SK-N-SH treated with all-trans-retinoic acid at 6 μM for 48 hours (cell line): ENCODE measurements around the gene TRRAP.

ENCODE experiments used
- ATAC-seq: fragments of 200-7000 bp; cut with Tn5 transposase; 3 replicates; pipeline ENCODE4 v1.9.1; 2020; ENCODE audit warnings: mild to moderate bottlenecking, moderate library complexity
- ARNTL ChIP-seq: fragments of 450-650 bp; formaldehyde crosslinking; IDR thresholded peaks from 2 replicates; pipeline ENCODE4 v1.5.0; 2020; ENCODE audit warnings: low read depth, mild to moderate bottlenecking, moderate library complexity, borderline replicate concordance
- BACH2 ChIP-seq: fragments of 250-450 bp; sonication (Bioruptor Pico); IDR thresholded peaks from 2 replicates; pipeline ENCODE4 v1.9.0; 2021; ENCODE audit warnings: mild to moderate bottlenecking, borderline replicate concordance
- CREB5 ChIP-seq: fragments of 250-450 bp; sonication (Bioruptor Pico); IDR thresholded peaks from 2 replicates; pipeline ENCODE4 v1.5.1; 2020; ENCODE audit warnings: low read depth, mild to moderate bottlenecking, moderate library complexity
- CSDC2 ChIP-seq: fragments of 250-450 bp; sonication (Bioruptor Pico); IDR thresholded peaks from 2 replicates; pipeline ENCODE4 v1.5.0; 2020; ENCODE audit warnings: mild to moderate bottlenecking, moderate library complexity
- ESRRG ChIP-seq: fragments of 250-450 bp; sonication (Bioruptor Pico); IDR thresholded peaks from 2 replicates; pipeline ENCODE4 v1.6.1; 2021; ENCODE audit warnings: mild to moderate bottlenecking
- ISL1 ChIP-seq: fragments of 250-450 bp; sonication (Bioruptor Pico); IDR thresholded peaks from 2 replicates; pipeline ENCODE4 v2.1.2; 2022; ENCODE audit warnings: mild to moderate bottlenecking, moderate library complexity
- PPARA ChIP-seq: fragments of 250-450 bp; sonication (Bioruptor Pico); IDR thresholded peaks from 2 replicates; pipeline ENCODE4 v1.5.0; 2020; ENCODE audit warnings: mild to moderate bottlenecking, borderline replicate concordance
- RARB ChIP-seq: fragments of 250-450 bp; sonication (Bioruptor Pico); IDR thresholded peaks from 2 replicates; pipeline ENCODE4 v1.8.0; 2021; ENCODE audit warnings: mild to moderate bottlenecking, moderate library complexity
- SNAI2 ChIP-seq: fragments of 250-450 bp; sonication (Bioruptor Pico); IDR thresholded peaks from 2 replicates; pipeline ENCODE4 v1.5.0; 2020; ENCODE audit warnings: mild to moderate bottlenecking, moderate library complexity
- TCF4 ChIP-seq: fragments of 250-450 bp; sonication (Bioruptor Pico); IDR thresholded peaks from 2 replicates; pipeline ENCODE4 v1.8.0; 2021; ENCODE audit warnings: mild to moderate bottlenecking, moderate library complexity, borderline replicate concordance
- ZC3H10 ChIP-seq: fragments of 250-450 bp; sonication (Bioruptor Pico); IDR thresholded peaks from 2 replicates; pipeline ENCODE4 v1.5.1; 2021; ENCODE audit warnings: mild to moderate bottlenecking, moderate library complexity
- ZFP3 ChIP-seq: fragments of 250-450 bp; sonication (Bioruptor Pico); IDR thresholded peaks from 2 replicates; pipeline ENCODE4 v1.5.0; 2020; ENCODE audit warnings: mild to moderate bottlenecking, moderate library complexity
- ZFP30 ChIP-seq: fragments of 450-650 bp; formaldehyde crosslinking; IDR thresholded peaks from 2 replicates; pipeline ENCODE4 v1.5.0; 2022; ENCODE audit warnings: mild to moderate bottlenecking, moderate library complexity
- ZNF565 ChIP-seq: fragments of 450-650 bp; formaldehyde crosslinking; conservative IDR thresholded peaks from 2 replicates; pipeline ENCODE4 v1.5.0; 2020; ENCODE audit warnings: low read depth, mild to moderate bottlenecking, moderate library complexity
- ZNF8 ChIP-seq: fragments of 450-650 bp; formaldehyde crosslinking; IDR thresholded peaks from 2 replicates; pipeline ENCODE4 v1.5.0; 2020; ENCODE audit warnings: mild to moderate bottlenecking, moderate library complexity
- TF ChIP-seq, protein P1 (sequence below): fragments of 250-450 bp; sonication (Bioruptor Pico); IDR thresholded peaks from 2 replicates; pipeline ENCODE4 v1.5.0; 2020; ENCODE audit warnings: mild to moderate bottlenecking, moderate library complexity
- TF ChIP-seq, protein P2 (sequence below): fragments of 250-450 bp; sonication (Bioruptor Pico); IDR thresholded peaks from 2 replicates; pipeline ENCODE4 v1.8.0; 2021; ENCODE audit warnings: low read depth, mild to moderate bottlenecking, moderate library complexity, borderline replicate concordance
- TF ChIP-seq, protein P3 (sequence below): fragments of 250-450 bp; sonication (Bioruptor Pico); IDR thresholded peaks from 2 replicates; pipeline ENCODE4 v1.8.0; 2020; ENCODE audit warnings: mild to moderate bottlenecking, moderate library complexity, borderline replicate concordance

TRRAP gene

GRCh38 chr7:98935811-98936210, 57.5 kb downstream of the TRRAP start:
- ATAC-seq, result no peak
- TF ChIP-seq ARNTL (CRISPR knock-in tag), result no peak
- no peak for TF ChIP-seq BACH2 (CRISPR knock-in tag)
- TF ChIP-seq, protein P1, sequence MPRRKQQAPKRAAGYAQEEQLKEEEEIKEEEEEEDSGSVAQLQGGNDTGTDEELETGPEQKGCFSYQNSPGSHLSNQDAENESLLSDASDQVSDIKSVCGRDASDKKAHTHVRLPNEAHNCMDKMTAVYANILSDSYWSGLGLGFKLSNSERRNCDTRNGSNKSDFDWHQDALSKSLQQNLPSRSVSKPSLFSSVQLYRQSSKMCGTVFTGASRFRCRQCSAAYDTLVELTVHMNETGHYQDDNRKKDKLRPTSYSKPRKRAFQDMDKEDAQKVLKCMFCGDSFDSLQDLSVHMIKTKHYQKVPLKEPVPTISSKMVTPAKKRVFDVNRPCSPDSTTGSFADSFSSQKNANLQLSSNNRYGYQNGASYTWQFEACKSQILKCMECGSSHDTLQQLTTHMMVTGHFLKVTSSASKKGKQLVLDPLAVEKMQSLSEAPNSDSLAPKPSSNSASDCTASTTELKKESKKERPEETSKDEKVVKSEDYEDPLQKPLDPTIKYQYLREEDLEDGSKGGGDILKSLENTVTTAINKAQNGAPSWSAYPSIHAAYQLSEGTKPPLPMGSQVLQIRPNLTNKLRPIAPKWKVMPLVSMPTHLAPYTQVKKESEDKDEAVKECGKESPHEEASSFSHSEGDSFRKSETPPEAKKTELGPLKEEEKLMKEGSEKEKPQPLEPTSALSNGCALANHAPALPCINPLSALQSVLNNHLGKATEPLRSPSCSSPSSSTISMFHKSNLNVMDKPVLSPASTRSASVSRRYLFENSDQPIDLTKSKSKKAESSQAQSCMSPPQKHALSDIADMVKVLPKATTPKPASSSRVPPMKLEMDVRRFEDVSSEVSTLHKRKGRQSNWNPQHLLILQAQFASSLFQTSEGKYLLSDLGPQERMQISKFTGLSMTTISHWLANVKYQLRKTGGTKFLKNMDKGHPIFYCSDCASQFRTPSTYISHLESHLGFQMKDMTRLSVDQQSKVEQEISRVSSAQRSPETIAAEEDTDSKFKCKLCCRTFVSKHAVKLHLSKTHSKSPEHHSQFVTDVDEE (CRISPR knock-in tag), result no peak
- TF ChIP-seq, all 23 proteins: peak for 0

DNA sequence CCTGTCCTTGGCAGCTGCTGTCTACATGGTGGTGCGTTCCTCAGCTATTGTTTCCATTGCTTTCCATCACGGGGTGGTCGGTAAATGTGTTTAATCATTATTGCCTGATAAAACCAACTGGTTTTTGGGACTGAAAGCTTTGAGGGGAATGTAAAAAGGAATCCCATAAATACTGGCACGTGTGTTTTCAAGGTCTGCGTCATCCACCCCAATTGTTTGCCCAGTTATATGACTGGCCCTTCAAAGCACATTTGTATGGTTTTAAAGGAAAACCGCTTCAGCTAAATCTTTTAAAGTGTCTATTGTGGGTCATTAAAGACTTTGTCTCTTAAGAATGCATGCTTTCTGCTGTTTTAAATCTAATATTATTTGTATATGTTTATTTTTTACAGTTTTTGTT, 65.0 kb downstream of the TRRAP start:
- no peak for ATAC-seq
- TF ChIP-seq SNAI2 (no peak), ZNF565 (no peak), ISL1 (CRISPR knock-in tag) (no peak), TCF4 (CRISPR knock-in tag) (no peak), ZC3H10 (CRISPR knock-in tag) (no peak), PPARA (CRISPR knock-in tag) (no peak), RARB (CRISPR knock-in tag) (no peak), CREB5 (CRISPR knock-in tag) (no peak), ZFP3 (CRISPR knock-in tag) (no peak), ZNF8 (CRISPR knock-in tag) (no peak), CSDC2 (CRISPR knock-in tag) (no peak), ZFP30 (CRISPR knock-in tag) (no peak), ARNTL (CRISPR knock-in tag) (no peak)
- TF ChIP-seq, protein P2, sequence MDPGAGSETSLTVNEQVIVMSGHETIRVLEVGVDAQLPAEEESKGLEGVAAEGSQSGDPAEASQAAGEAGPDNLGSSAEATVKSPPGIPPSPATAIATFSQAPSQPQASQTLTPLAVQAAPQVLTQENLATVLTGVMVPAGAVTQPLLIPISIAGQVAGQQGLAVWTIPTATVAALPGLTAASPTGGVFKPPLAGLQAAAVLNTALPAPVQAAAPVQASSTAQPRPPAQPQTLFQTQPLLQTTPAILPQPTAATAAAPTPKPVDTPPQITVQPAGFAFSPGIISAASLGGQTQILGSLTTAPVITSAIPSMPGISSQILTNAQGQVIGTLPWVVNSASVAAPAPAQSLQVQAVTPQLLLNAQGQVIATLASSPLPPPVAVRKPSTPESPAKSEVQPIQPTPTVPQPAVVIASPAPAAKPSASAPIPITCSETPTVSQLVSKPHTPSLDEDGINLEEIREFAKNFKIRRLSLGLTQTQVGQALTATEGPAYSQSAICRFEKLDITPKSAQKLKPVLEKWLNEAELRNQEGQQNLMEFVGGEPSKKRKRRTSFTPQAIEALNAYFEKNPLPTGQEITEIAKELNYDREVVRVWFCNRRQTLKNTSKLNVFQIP (CRISPR knock-in tag), result no peak
- TF ChIP-seq, protein P1 (CRISPR knock-in tag), result no peak

DNA sequence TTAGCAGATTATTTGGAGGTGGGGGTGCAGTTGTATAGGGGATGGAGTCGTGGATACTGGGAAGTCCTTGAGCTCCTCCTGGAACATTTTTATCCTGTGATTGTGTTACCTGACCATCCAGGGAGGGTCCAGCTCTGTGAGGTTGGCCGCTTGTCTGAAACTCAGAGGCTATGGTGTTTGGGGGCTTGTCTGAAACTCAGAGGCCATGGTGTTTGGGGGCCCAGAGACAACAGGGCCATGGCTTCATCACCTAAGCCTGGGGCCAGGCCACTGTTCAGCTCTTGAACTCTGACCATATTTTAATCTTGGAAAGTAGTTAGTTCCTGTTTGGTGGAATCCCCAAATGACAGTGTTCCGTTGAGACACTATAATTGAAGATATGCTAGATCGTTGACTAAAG, 66.1 kb downstream of the TRRAP start:
- no peak for TF ChIP-seq ZNF565
- no peak for TF ChIP-seq ARNTL (CRISPR knock-in tag)
- no peak for TF ChIP-seq BACH2 (CRISPR knock-in tag)
- TF ChIP-seq ZFP30 (CRISPR knock-in tag), result no peak
- no peak for ATAC-seq

GRCh38 chr7:98945852-98946251, 67.5 kb downstream of the TRRAP start:
- ATAC-seq, result no peak
- TF ChIP-seq PPARA (CRISPR knock-in tag) (no peak), CREB5 (CRISPR knock-in tag) (no peak), ZNF8 (CRISPR knock-in tag) (no peak), ESRRG (CRISPR knock-in tag) (no peak), CSDC2 (CRISPR knock-in tag) (no peak), ZFP3 (CRISPR knock-in tag) (no peak)
- TF ChIP-seq, protein P3, sequence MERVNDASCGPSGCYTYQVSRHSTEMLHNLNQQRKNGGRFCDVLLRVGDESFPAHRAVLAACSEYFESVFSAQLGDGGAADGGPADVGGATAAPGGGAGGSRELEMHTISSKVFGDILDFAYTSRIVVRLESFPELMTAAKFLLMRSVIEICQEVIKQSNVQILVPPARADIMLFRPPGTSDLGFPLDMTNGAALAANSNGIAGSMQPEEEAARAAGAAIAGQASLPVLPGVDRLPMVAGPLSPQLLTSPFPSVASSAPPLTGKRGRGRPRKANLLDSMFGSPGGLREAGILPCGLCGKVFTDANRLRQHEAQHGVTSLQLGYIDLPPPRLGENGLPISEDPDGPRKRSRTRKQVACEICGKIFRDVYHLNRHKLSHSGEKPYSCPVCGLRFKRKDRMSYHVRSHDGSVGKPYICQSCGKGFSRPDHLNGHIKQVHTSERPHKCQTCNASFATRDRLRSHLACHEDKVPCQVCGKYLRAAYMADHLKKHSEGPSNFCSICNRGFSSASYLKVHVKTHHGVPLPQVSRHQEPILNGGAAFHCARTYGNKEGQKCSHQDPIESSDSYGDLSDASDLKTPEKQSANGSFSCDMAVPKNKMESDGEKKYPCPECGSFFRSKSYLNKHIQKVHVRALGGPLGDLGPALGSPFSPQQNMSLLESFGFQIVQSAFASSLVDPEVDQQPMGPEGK (CRISPR knock-in tag), result no peak
